Esophagus muscularis mucosa (tissue), 4 donors: Measurements from ENCODE around the gene PSMB3. TPM values are rescaled to one million over a fixed set of nuclear protein-coding genes. Genes with fewer than 3 reads are reported as not detected.
A peak's percentile ranks its signal among the peaks of the same experiment; 100 is the strongest.

Experiments used
- DNase-seq: peaks from one replicate; pipeline ENCODE4 v3.0.0-alpha.2; 2017; ENCODE audit errors: extremely low spot score
- H3K27ac ChIP-seq, 4 donors: fragments of 200-600 bp; sonication (generic); replicated peaks in 1 of 4; 1 replicate in 3 of 4; 2 replicates in 1 of 4; pipeline ENCODE4 v1.5.1; 2016 to 2019; ENCODE audit warnings: mild to moderate bottlenecking in 1 of 4
- H3K27me3 ChIP-seq, 4 donors: fragments of 200-600 bp; sonication (generic); one replicate each; pipeline versions ENCODE4 v1.5.1 to v1.6.0; 2016 to 2019
- H3K36me3 ChIP-seq, 4 donors: fragments of 200-600 bp; sonication (generic); one replicate each; pipeline ENCODE4 v1.5.1; 2016 to 2019
- H3K4me1 ChIP-seq, 4 donors: fragments of 200-600 bp; sonication (generic); one replicate each; pipeline ENCODE4 v1.5.1; 2016 to 2019
- H3K4me3 ChIP-seq, 4 donors: fragments of 200-600 bp; sonication (generic); 1 replicate in 2 of 4; 2 replicates in 2 of 4; pipeline ENCODE4 v1.5.1; 2016 to 2019; ENCODE audit warnings: mild to moderate bottlenecking in 4 of 4, moderate library complexity in 1 of 4
- H3K9me3 ChIP-seq, 4 donors: fragments of 200-600 bp; sonication (generic); 1 replicate in 3 of 4; 2 replicates in 1 of 4; pipeline ENCODE4 v1.5.1; 2016 to 2019
- CTCF ChIP-seq, 3 experiments: fragments of 200-600 bp in 2 of 3; fragments of 450-650 bp in 1 of 3; sonication (generic) in 2 of 3; IDR thresholded peaks; one replicate each; pipeline ENCODE4 v1.5.1; 2017 to 2019; ENCODE audit warnings: antibody characterized with exemption in 3 of 3, mild to moderate bottlenecking in 2 of 3, moderate library complexity in 1 of 3
- EP300 ChIP-seq: sonication (generic); formaldehyde crosslinking; IDR thresholded peaks from one replicate; pipeline ENCODE4 v1.6.1; 2017; ENCODE audit warnings: antibody characterized with exemption
- POLR2A ChIP-seq: fragments of 450-650 bp; IDR thresholded peaks from one replicate; pipeline ENCODE4 v1.6.1; 2017; ENCODE audit warnings: antibody characterized with exemption, moderate library complexity, mild to moderate bottlenecking, low read depth
- POLR2AphosphoS5 ChIP-seq, 2 donors: sonication (generic); formaldehyde crosslinking; IDR thresholded peaks; one replicate each; pipeline ENCODE4 v1.6.1; 2017; ENCODE audit warnings: antibody characterized with exemption in 2 of 2
- WGBS: methylation state at CpG from one replicate; pipeline ENCODE4 v1.1.5; 2018; 5-methylcytosine and 5-hydroxymethylcytosine counted together
- intact Hi-C: fragments of 100-400 bp; cut with DNase I; formaldehyde crosslinking; loops from one replicate; pipeline ENCODE4 v1.15.1; 2023
- total RNA-seq, 4 donors: library from RNA; depleted of rRNA; stranded (reverse); fragments of >200 nt; gene quantifications; one replicate each; pipeline versions ENCODE4 v1.1.0 to v1.2.1, GENCODE V29; 2016

Gene PSMB3
- total RNA-seq, 4 donors from 2014 or later, result 122 to 158 (median 137) TPM

- no peak for DNase-seq
- Histone ChIP-seq H3K36me3 (peaks cover 71 to 100% (median 93%) of the 10 kb centered on the region in 4 donors), H3K27me3 (no peaks in the 10 kb centered on the region), H3K4me1 (no peaks in the 10 kb centered on the region), H3K27ac (no peak overlapping the region), H3K4me3 (no peak overlapping the region), H3K9me3 (no peaks in the 10 kb centered on the region)
- WGBS, result 79% methylated on average over 4 of the region's 4 CpGs
- TF ChIP-seq POLR2AphosphoS5 (IDR thresholded peaks at IDR 0.05), result no peak
- no peak for TF ChIP-seq POLR2A
- TF ChIP-seq EP300, result no peak
- TF ChIP-seq CTCF (IDR thresholded peaks at IDR 0.05), result no peak
- intact Hi-C loops, result no loop called here
Measured at GRCh38 chr17:38761612-38762011, 9.1 kb downstream of the PSMB3 start.

GRCh38 chr17:38762231-38762630 lies 9.7 kb downstream of the PSMB3 start:
- DNase-seq, result no peak
- WGBS, result 95% methylated on average over 2 of the region's 3 CpGs
- H3K9me3 ChIP-seq, result no peaks in the 10 kb centered on the region
- no peak overlapping the region for H3K27ac ChIP-seq
- H3K27me3 ChIP-seq, result no peaks in the 10 kb centered on the region
- TF ChIP-seq CTCF (IDR thresholded peaks at IDR 0.05) (no peak), POLR2A (no peak), POLR2AphosphoS5 (IDR thresholded peaks at IDR 0.05) (no peak), EP300 (no peak)
- intact Hi-C loops, result no loop called here
- H3K36me3 ChIP-seq, result peaks cover 66 to 100% (median 93%) of the 10 kb centered on the region in 4 donors
- no peaks in the 10 kb centered on the region for H3K4me1 ChIP-seq
- H3K4me3 ChIP-seq, result no peak overlapping the region

- H3K27me3 ChIP-seq, result no peaks in the 10 kb centered on the region
- no peak overlapping the region for H3K27ac ChIP-seq
- no peak overlapping the region for H3K4me3 ChIP-seq
- 78% methylated on average over 5 of the region's 5 CpGs for WGBS
- no peak for DNase-seq
- no peaks in the 10 kb centered on the region for H3K9me3 ChIP-seq
- intact Hi-C loops, result no loop called here
- TF ChIP-seq POLR2AphosphoS5 (IDR thresholded peaks at IDR 0.05), result no peak
- TF ChIP-seq EP300, result no peak
- no peak for TF ChIP-seq CTCF (IDR thresholded peaks at IDR 0.05)
- TF ChIP-seq POLR2A, result no peak
- peaks cover 0 to 10% (median 7%) of the 10 kb centered on the region in 4 donors for H3K4me1 ChIP-seq
- H3K36me3 ChIP-seq, result peaks cover 55 to 100% (median 96%) of the 10 kb centered on the region in 4 donors
Measured at GRCh38 chr17:38766341-38766740, 13.8 kb downstream of the PSMB3 start.

- Histone ChIP-seq H3K36me3 (peaks cover 66 to 100% (median 96%) of the 10 kb centered on the region in 4 donors), H3K27ac (peak overlapping the region in 1 of 4 donors; percentile 19), H3K9me3 (no peaks in the 10 kb centered on the region), H3K4me3 (no peak overlapping the region), H3K4me1 (peaks cover 0 to 10% (median 7%) of the 10 kb centered on the region in 4 donors), H3K27me3 (no peaks in the 10 kb centered on the region)
- DNase-seq, result no peak
- 57% methylated on average over 5 of the region's 6 CpGs for WGBS
- intact Hi-C loops, result no loop called here
- no peak for TF ChIP-seq EP300
- TF ChIP-seq POLR2A, result no peak
- TF ChIP-seq CTCF (IDR thresholded peaks at IDR 0.05), result no peak
- no peak for TF ChIP-seq POLR2AphosphoS5 (IDR thresholded peaks at IDR 0.05)
Measured at GRCh38 chr17:38768417-38768816, 15.9 kb downstream of the PSMB3 start.

- peaks cover 83 to 100% (median 100%) of the 10 kb centered on the region in 4 donors for H3K36me3 ChIP-seq
Measured at GRCh38 chr17:38773258-38773657, 20.7 kb downstream of the PSMB3 start.

More at GRCh38 chr17:38773258-38773657, 20.7 kb downstream of the PSMB3 start:
- Histone ChIP-seq H3K9me3 (no peaks in the 10 kb centered on the region), H3K4me3 (no peak overlapping the region), H3K27me3 (no peaks in the 10 kb centered on the region), H3K27ac (no peak overlapping the region), H3K4me1 (peaks cover 0 to 6% (median 5%) of the 10 kb centered on the region in 4 donors)
- intact Hi-C loops, result no loop called here
- DNase-seq, result no peak
- TF ChIP-seq POLR2AphosphoS5 (IDR thresholded peaks at IDR 0.05), result no peak
